ENCODE measurements around the gene TAMM41.
"Not testable (repeated sequence)": the region's sequence is repeated elsewhere in the genome, so short reads cannot be mapped to it uniquely, and the experiment has no call there.

TAMM41 gene

GRCh38 chr3:11757929-11758328 is 88.8 kb downstream of the TAMM41 start:
- no peak for DNase-seq

DNA sequence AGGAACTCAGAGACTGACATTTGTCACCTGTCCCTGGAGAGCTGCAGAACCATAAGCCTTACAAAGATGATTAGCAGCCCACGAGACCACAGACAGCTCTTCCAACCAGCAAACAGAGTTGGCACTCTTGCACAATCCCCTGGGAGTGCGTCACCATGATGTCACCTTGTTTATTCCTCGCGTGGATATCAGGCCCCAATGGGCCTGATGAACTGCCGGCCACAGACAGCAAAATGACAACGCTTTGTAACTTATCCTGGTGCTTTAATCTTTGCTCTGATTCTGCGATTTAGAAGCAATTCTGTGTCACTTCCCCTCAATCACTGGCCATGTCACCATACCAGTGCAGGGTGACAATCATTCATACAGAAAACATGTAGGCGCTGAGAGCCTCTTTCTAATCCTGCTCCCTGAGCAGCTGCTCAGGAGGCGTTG is 89.2 kb downstream of the TAMM41 start:
- DNase-seq: no peak

- DNase-seq: no peak
These were observed 91.4 kb downstream of the TAMM41 start for GRCh38 chr3:11755276-11755675.

GRCh38 chr3:11752254-11752653 is 94.4 kb downstream of the TAMM41 start:
- DNase-seq: not testable (repeated sequence)

- DNase-seq: not testable (repeated sequence)
These were observed 98.4 kb downstream of the TAMM41 start for GRCh38 chr3:11748306-11748705.

All from islet precursor cell (in vitro differentiated cells).